Ishikawa (cell line): ENCODE data around the gene SFT2D2.

Experiments
- CEBPB ChIP-seq: IDR thresholded peaks from 2 replicates; pipeline ENCODE4 v1.6.1; 2012
- CREB1 ChIP-seq: IDR thresholded peaks from 2 replicates; pipeline ENCODE4 v1.6.1; 2012; ENCODE audit warnings: low read depth
- TAF1 ChIP-seq: IDR thresholded peaks from 2 replicates; pipeline ENCODE4 v1.6.1; 2012; ENCODE audit warnings: low read depth, mild to moderate bottlenecking
- TCF12 ChIP-seq: IDR thresholded peaks from 2 replicates; pipeline ENCODE4 v1.6.1; 2012; ENCODE audit warnings: low read depth
- TF ChIP-seq, protein P1 (sequence below): IDR thresholded peaks from 2 replicates; pipeline ENCODE4 v1.6.1; 2012; ENCODE audit warnings: low read depth, mild to moderate bottlenecking

DNA sequence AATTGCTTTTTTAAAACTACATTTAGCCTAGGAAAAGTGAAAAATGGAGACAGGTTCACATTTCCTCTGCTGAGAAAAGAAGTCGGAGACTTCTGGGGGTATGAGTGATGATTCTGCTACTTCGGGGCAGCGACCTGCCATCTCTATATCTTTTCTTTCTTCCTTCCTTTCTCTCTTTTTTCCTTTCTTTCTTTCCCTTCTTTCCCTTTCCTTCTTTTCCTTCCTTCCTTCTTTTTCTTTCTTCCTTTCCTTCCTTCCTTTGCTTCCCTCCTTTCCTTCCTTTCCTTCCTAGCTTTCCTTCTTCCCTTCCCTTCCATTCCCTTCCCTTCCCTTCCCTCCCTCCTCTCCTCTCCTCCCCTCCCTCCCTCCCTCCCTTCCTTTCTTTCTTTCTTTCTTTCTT is 72.6 kb downstream of the SFT2D2 start:
- TF ChIP-seq TAF1 (no peak), CEBPB (no peak), CREB1 (no peak), TCF12 (no peak)
- TF ChIP-seq, protein P1, sequence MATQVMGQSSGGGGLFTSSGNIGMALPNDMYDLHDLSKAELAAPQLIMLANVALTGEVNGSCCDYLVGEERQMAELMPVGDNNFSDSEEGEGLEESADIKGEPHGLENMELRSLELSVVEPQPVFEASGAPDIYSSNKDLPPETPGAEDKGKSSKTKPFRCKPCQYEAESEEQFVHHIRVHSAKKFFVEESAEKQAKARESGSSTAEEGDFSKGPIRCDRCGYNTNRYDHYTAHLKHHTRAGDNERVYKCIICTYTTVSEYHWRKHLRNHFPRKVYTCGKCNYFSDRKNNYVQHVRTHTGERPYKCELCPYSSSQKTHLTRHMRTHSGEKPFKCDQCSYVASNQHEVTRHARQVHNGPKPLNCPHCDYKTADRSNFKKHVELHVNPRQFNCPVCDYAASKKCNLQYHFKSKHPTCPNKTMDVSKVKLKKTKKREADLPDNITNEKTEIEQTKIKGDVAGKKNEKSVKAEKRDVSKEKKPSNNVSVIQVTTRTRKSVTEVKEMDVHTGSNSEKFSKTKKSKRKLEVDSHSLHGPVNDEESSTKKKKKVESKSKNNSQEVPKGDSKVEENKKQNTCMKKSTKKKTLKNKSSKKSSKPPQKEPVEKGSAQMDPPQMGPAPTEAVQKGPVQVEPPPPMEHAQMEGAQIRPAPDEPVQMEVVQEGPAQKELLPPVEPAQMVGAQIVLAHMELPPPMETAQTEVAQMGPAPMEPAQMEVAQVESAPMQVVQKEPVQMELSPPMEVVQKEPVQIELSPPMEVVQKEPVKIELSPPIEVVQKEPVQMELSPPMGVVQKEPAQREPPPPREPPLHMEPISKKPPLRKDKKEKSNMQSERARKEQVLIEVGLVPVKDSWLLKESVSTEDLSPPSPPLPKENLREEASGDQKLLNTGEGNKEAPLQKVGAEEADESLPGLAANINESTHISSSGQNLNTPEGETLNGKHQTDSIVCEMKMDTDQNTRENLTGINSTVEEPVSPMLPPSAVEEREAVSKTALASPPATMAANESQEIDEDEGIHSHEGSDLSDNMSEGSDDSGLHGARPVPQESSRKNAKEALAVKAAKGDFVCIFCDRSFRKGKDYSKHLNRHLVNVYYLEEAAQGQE: no peak
